Lower leg skin (tissue), 4 donors: ENCODE measurements around the gene ANK3. TPM values are rescaled to one million over a fixed set of nuclear protein-coding genes. Genes with fewer than 3 reads are reported as not detected.

ENCODE experiments used
- DNase-seq, 2 donors: peaks; one replicate each; pipeline ENCODE4 v3.0.0-alpha.2; 2019; ENCODE audit warnings: low spot score in 2 of 2
- H3K4me3 ChIP-seq: fragments of 200-600 bp; sonication (generic); 2 replicates; pipeline ENCODE4 v1.5.1; 2017; ENCODE audit warnings: mild to moderate bottlenecking, low read depth; ENCODE audit not compliant: poor library complexity, severe bottlenecking
- CTCF ChIP-seq, 3 donors: fragments of 450-650 bp; IDR thresholded peaks; one replicate each; pipeline ENCODE4 v1.5.1; 2016; ENCODE audit warnings: antibody characterized with exemption in 3 of 3, mild to moderate bottlenecking in 3 of 3, moderate library complexity in 2 of 3
- POLR2A ChIP-seq, 2 donors: fragments of 450-650 bp; IDR thresholded peaks; one replicate each; pipeline ENCODE4 v1.6.1; 2016 to 2017; ENCODE audit warnings: antibody characterized with exemption in 2 of 2, mild to moderate bottlenecking in 1 of 2, moderate library complexity in 1 of 2
- WGBS, 2 donors: methylation state at CpG; one replicate each; pipeline ENCODE4 v1.1.5; 2018; 5-methylcytosine and 5-hydroxymethylcytosine counted together
- intact Hi-C: fragments of 100-400 bp; cut with DNase I; formaldehyde crosslinking; loops from one replicate; pipeline ENCODE4 v1.15.0; 2023; ENCODE audit warnings: low total_unique reads
- total RNA-seq, 4 donors: library from RNA; depleted of rRNA; stranded (reverse); fragments of >200 nt; gene quantifications; one replicate each; pipeline ENCODE4 v1.1.0, GENCODE V29; 2016

ANK3 gene
- total RNA-seq, 4 donors from 2014 or later: 76.2 to 107 (median 91.5) TPM

- no peak overlapping the region for H3K4me3 ChIP-seq
- WGBS, 2 donors: 79 to 92% methylated on average over 1 of the region's 1 CpG
- no peak for DNase-seq
- intact Hi-C loops: no loop called here
- TF ChIP-seq POLR2A (IDR thresholded peaks at IDR 0.05) (no peak), CTCF (IDR thresholded peaks at IDR 0.05) (no peak)
These were observed 46.4 kb downstream of the ANK3 start for GRCh38 chr10:60343254-60343653.

GRCh38 chr10:60341969-60342368, 47.7 kb downstream of the ANK3 start:
- TF ChIP-seq CTCF (IDR thresholded peaks at IDR 0.05) (no peak), POLR2A (IDR thresholded peaks at IDR 0.05) (no peak)
- DNase-seq: no peak
- intact Hi-C loops: no loop called here
- H3K4me3 ChIP-seq: no peak overlapping the region
- WGBS, 2 donors: 83 to 88% methylated on average over 4 of the region's 4 CpGs

- H3K4me3 ChIP-seq: no peak overlapping the region
- DNase-seq: no peak
- intact Hi-C loops: no loop called here
- 84 to 88% methylated on average over 1 of the region's 1 CpG for WGBS, 2 donors
- no peak for TF ChIP-seq POLR2A (IDR thresholded peaks at IDR 0.05)
- TF ChIP-seq CTCF (IDR thresholded peaks at IDR 0.05): no peak
These were observed 48.7 kb downstream of the ANK3 start for GRCh38 chr10:60340973-60341372.

- DNase-seq: no peak
- H3K4me3 ChIP-seq: no peak overlapping the region
- intact Hi-C loops: no loop called here
- TF ChIP-seq CTCF (IDR thresholded peaks at IDR 0.05) (no peak), POLR2A (IDR thresholded peaks at IDR 0.05) (no peak)
- 75 to 76% methylated on average over 4 of the region's 4 CpGs for WGBS, 2 donors
These were observed 49.9 kb downstream of the ANK3 start for GRCh38 chr10:60339757-60340156.

- intact Hi-C loops: no loop called here
- TF ChIP-seq POLR2A (IDR thresholded peaks at IDR 0.05) (no peak), CTCF (IDR thresholded peaks at IDR 0.05) (no peak)
These were observed 50.9 kb downstream of the ANK3 start for GRCh38 chr10:60338786-60339185.

GRCh38 chr10:60338002-60338564, 51.6 kb downstream of the ANK3 start:
- no peak for DNase-seq
- 69 to 71% methylated on average over 2 of the region's 2 CpGs for WGBS, 2 donors
- TF ChIP-seq CTCF (IDR thresholded peaks at IDR 0.05): no peak
- TF ChIP-seq POLR2A (IDR thresholded peaks at IDR 0.05): no peak
- H3K4me3 ChIP-seq: no peak overlapping the region
- intact Hi-C loops: no loop called here

More at GRCh38 chr10:60338786-60339185, 50.9 kb downstream of the ANK3 start:
- WGBS, 2 donors: 73 to 75% methylated on average over 2 of the region's 2 CpGs
- DNase-seq: no peak
- no peak overlapping the region for H3K4me3 ChIP-seq
